Cardiac muscle cell (in vitro differentiated cells and primary cell): ENCODE data around the gene CSNK1D. TPM values are rescaled to one million over a fixed set of nuclear protein-coding genes. Genes with fewer than 3 reads are reported as not detected.

Source experiments
- DNase-seq, 2 donors: peaks; one replicate each; pipeline versions ENCODE4 v3.0.0 to v3.0.0-alpha.2; 2010 to 2017; ENCODE audit warnings: low read depth in 1 of 2, low spot score in 1 of 2
- H3K27ac ChIP-seq: fragments of 200-600 bp; sonication (generic); 2 replicates; pipeline ENCODE4 v1.5.1; 2016
- H3K27me3 ChIP-seq: fragments of 200-600 bp; sonication (generic); 2 replicates; pipeline ENCODE4 v1.6.0; 2016; ENCODE audit warnings: control low read depth
- H3K36me3 ChIP-seq: fragments of 200-600 bp; sonication (generic); 2 replicates; pipeline ENCODE4 v1.5.1; 2016; ENCODE audit warnings: control low read depth
- H3K4me1 ChIP-seq: fragments of 200-600 bp; sonication (generic); 2 replicates; pipeline ENCODE4 v1.8.1; 2017; ENCODE audit warnings: low read depth, mild to moderate bottlenecking, mixed run types
- H3K4me3 ChIP-seq: fragments of 200-600 bp; sonication (generic); 2 replicates; pipeline ENCODE4 v1.5.1; 2016; ENCODE audit warnings: mild to moderate bottlenecking
- H3K9me3 ChIP-seq: fragments of 200-600 bp; sonication (generic); 2 replicates; pipeline ENCODE4 v1.5.1; 2017; ENCODE audit warnings: low read depth, mild to moderate bottlenecking, control low read depth
- polyA plus RNA-seq: library from polyadenylated mRNA; unstranded; fragments of >200 nt; fragmentation: Nextera tagmentation; extraction: Ambion mirVana; gene quantifications from 2 replicates; pipeline ENCODE4 v1.2.1, GENCODE V29; 2016
- total RNA-seq: library from RNA; depleted of rRNA; stranded (reverse); fragments of >200 nt; gene quantifications from 2 replicates; pipeline ENCODE4 v1.2.3, GENCODE V29; 2016
- TF ChIP-seq, protein P1 (sequence below): IDR thresholded peaks from 2 replicates; pipeline ENCODE4 v1.5.1; 2012; ENCODE audit warnings: low read depth, mild to moderate bottlenecking, low read length

The CSNK1D gene
- total and polyA plus RNA-seq, 2 experiments from 2014 or later, result 53.1 to 106 TPM

DNA sequence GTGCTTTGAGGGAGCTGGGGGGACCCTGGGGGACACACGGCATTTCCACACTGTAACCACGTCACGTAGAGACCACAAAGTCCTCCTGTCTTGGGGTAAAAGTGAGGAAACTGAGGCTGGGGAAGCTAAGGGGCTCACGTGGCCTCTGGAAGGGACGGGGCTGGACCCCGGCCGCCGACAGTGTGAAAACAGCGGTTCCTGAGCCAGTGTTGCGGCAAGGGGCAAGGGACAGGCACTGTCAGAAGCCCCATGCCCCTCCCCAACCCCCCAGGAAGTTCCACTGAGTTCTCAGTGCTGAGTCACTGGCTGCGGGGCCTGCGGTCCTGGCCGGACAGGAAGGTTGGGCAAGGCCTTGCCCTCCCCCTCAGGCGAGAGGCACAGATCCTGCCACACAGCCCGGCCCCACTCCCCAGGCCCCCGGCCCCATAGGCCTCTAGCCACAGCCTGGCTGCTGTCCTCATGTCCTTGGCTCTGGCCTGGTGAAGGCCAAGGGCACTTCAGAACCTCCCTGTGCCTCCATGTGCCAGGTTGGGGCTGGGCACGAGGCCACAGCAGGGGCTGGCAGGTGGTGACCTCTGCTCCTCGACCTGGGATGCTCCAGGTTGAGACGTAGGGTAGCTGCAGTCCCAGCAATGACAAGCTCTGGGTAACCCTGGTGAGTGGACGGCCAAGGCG, 55.8 kb downstream of the CSNK1D start:
- Histone ChIP-seq H3K9me3 (no peaks in the 10 kb centered on the region), H3K27me3 (no peaks in the 10 kb centered on the region), H3K27ac (no peak overlapping the region), H3K36me3 (no peaks in the 10 kb centered on the region), H3K4me1 (no peaks in the 10 kb centered on the region), H3K4me3 (no peak overlapping the region)
- TF ChIP-seq, protein P1, sequence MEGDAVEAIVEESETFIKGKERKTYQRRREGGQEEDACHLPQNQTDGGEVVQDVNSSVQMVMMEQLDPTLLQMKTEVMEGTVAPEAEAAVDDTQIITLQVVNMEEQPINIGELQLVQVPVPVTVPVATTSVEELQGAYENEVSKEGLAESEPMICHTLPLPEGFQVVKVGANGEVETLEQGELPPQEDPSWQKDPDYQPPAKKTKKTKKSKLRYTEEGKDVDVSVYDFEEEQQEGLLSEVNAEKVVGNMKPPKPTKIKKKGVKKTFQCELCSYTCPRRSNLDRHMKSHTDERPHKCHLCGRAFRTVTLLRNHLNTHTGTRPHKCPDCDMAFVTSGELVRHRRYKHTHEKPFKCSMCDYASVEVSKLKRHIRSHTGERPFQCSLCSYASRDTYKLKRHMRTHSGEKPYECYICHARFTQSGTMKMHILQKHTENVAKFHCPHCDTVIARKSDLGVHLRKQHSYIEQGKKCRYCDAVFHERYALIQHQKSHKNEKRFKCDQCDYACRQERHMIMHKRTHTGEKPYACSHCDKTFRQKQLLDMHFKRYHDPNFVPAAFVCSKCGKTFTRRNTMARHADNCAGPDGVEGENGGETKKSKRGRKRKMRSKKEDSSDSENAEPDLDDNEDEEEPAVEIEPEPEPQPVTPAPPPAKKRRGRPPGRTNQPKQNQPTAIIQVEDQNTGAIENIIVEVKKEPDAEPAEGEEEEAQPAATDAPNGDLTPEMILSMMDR, result no peak
- DNase-seq, result peak in 1 of 2 donors; percentile 96

DNA sequence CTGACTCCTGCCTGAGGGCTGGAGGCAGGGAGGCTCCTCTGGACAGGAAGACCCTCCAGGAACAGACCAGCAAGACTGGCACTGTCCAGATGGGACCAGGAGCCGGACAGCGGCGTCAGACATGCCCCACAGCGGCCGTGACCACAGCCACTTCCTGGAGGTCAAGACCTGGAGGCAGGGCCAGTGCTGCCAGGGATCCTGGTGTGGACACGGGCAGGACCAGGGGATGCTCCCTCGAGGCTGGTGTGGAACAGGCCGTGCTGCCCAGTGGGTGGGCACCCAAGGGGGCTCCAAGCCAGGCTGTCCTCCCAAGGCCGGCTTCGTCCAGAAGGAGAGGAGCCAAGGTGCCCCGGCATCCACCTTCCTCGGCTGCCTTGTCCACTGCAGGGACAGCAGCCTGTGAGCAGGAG, 56.4 kb downstream of the CSNK1D start:
- no peaks in the 10 kb centered on the region for H3K4me1 ChIP-seq
- H3K27ac ChIP-seq, result no peak overlapping the region
- DNase-seq, result peak in 1 of 2 donors; percentile 54
- TF ChIP-seq, protein P1, result no peak
- no peaks in the 10 kb centered on the region for H3K9me3 ChIP-seq
- no peaks in the 10 kb centered on the region for H3K27me3 ChIP-seq
- no peak overlapping the region for H3K4me3 ChIP-seq
- H3K36me3 ChIP-seq, result no peaks in the 10 kb centered on the region

DNA sequence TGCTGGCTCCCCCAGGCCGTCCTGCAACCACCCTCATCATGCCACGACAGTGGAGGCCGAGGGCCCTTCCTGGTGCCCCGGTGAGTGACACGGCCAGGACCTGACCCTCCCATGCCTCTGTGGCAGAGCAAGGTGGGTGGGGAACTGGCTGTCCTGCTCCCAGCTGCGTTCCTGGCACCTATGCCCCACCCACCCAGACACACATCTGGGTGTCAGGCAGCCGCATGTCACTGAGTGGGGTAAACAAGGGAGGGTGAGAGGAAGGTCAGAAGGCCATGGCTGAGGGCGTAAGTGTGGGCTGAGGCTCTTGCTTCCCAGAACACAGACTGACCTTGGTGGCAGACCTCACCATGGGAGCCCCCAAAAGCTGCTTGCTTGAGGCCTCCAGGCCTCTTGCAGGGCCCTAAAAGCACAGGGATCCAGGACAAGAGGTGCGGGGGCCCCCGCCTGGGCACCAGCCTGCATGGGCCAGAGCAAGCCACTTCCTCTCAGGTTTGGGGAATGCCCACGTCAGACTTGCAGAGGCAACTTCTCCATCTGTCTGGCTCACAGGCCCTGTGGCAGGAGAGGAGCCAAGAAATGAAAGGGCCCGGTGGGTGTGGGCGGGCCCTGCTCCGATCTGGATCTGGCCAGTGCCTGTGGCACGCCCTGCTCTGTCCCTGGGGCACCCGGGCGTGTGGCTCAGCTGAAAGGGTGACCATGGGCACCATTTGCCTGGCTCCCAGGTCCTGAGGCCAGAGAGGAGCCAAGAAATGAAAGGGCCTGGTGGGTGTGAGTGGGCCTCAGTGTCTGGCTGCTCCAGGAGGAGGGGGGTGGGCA, 57.0 kb downstream of the CSNK1D start:
- Histone ChIP-seq H3K9me3 (no peaks in the 10 kb centered on the region), H3K36me3 (no peaks in the 10 kb centered on the region), H3K27ac (no peak overlapping the region), H3K27me3 (no peaks in the 10 kb centered on the region), H3K4me1 (peaks cover 6% of the 10 kb centered on the region), H3K4me3 (no peak overlapping the region)
- peak in 1 of 2 donors; percentile 87 for DNase-seq
- TF ChIP-seq, protein P1, result no peak

DNA sequence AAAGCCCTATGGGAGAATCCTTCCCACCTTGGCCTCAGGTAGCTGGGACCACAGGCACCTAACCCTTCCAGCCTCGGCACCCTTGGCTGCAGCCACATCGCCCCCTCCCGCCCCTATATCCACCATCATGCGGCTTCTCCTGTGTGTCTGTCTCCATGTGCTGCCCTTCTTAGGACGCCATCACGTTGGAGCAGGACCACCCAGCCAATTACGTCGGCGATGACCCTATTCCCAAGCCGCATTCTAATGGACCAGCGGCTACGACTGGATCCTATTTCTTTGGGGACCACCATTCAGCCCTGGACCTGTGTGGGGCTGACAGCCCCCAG, 57.6 kb downstream of the CSNK1D start:
- DNase-seq, result no peak
- no peaks in the 10 kb centered on the region for H3K36me3 ChIP-seq
- TF ChIP-seq, protein P1, result no peak
- H3K27me3 ChIP-seq, result no peaks in the 10 kb centered on the region
- H3K27ac ChIP-seq, result no peak overlapping the region
- no peak overlapping the region for H3K4me3 ChIP-seq
- H3K4me1 ChIP-seq, result peaks cover 6% of the 10 kb centered on the region
- no peaks in the 10 kb centered on the region for H3K9me3 ChIP-seq

DNA sequence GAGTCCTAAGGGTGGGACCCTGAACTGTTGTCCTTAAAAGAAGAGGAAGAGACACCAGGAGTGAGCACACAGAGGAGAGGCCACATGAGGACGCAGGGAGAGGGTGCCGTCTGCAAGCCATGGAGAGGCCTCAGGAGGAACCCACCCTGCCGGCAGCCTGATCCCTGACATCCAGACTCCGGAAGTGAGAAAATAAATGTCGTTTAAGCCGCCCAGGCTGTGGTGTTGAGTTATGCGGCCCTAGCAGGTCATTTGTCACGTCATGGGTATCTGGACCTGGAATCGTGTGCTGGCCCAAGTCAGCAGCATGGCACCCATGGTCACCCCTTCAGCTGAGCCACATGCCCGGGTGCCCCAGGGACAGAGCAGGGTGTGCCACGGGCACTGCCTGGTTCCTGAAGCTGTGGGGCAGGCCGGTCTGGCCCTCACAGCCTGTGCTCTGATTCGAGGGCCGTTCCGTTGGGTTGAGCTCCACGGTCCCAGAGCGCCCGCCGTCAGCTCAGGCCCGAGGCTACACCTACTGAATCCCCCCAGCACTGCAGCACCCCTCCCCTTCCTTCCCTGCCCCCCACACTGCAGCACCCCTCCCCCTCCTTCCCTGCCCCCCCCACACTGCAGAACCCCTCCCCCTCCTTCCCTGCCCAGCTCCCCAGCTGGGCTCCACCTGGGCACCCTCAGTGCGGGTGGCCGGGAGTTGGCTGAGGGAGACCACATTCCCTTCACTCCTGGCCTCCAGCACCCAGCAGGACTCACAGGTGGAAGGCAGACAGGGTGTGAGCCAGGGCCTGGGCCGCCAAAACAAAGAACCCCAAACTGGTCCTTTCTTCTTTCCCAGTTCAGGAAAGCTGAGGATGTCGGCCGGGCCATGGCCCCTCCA, 58.2 kb downstream of the CSNK1D start:
- Histone ChIP-seq H3K27ac (no peak overlapping the region), H3K4me3 (no peak overlapping the region)
- peak in 1 of 2 donors; percentile 34 for DNase-seq

More for the DNA sequence above, 58.2 kb downstream of the CSNK1D start:
- no peaks in the 10 kb centered on the region for H3K36me3 ChIP-seq
- peaks cover 6% of the 10 kb centered on the region for H3K4me1 ChIP-seq
- no peaks in the 10 kb centered on the region for H3K27me3 ChIP-seq
- no peaks in the 10 kb centered on the region for H3K9me3 ChIP-seq
- TF ChIP-seq, protein P1, result no peak
